Lower lobe of right lung (tissue), 2 donors: Measurements from ENCODE around the gene HBG2. TPM values are rescaled to one million over a fixed set of nuclear protein-coding genes. Genes with fewer than 3 reads are reported as not detected.

Source experiments
- ATAC-seq, 2 donors: fragments of 200-7000 bp; cut with Tn5 transposase; one replicate each; pipeline ENCODE4 v1.9.1; 2020 to 2022; ENCODE audit warnings: mild to moderate bottlenecking in 2 of 2, moderate library complexity in 2 of 2
- DNase-seq: peaks from one replicate; pipeline ENCODE4 v3.0.0-alpha.2; 2020
- H3K27ac ChIP-seq: fragments of 200-600 bp; one replicate; pipeline ENCODE4 v1.8.0; 2022
- H3K27me3 ChIP-seq: fragments of 200-600 bp; one replicate; pipeline ENCODE4 v1.8.0; 2022; ENCODE audit warnings: low read depth
- H3K36me3 ChIP-seq: fragments of 200-600 bp; one replicate; pipeline ENCODE4 v1.8.0; 2022; ENCODE audit warnings: mild to moderate bottlenecking
- H3K4me1 ChIP-seq: fragments of 200-600 bp; one replicate; pipeline ENCODE4 v1.8.0; 2022
- H3K4me3 ChIP-seq: fragments of 200-600 bp; one replicate; pipeline ENCODE4 v1.8.0; 2022; ENCODE audit warnings: mild to moderate bottlenecking
- H3K9me3 ChIP-seq: fragments of 200-600 bp; one replicate; pipeline ENCODE4 v1.8.0; 2022
- CTCF ChIP-seq: fragments of 200-600 bp; IDR thresholded peaks from one replicate; pipeline ENCODE4 v1.8.0; 2022; ENCODE audit warnings: antibody characterized with exemption, mild to moderate bottlenecking
- intact Hi-C: fragments of 100-400 bp; cut with DNase I; formaldehyde crosslinking; loops from one replicate; pipeline ENCODE4 v1.11.0; 2022
- total RNA-seq: library from RNA; stranded (reverse); fragmentation: NEBNext Ultra II Directional; extraction: Animal tissue kit (Norgen Biotek cat#: 25700); gene quantifications from one replicate; pipeline ENCODE4 v1.2.1, GENCODE V29; 2021
- donor health status: DM: no; HTN: yes; CAD: no; lungs with severe emphysema.

The HBG2 gene
- total RNA-seq, 1 donor from 2014 or later: 0.89 TPM

GRCh38 chr11:5226732-5227310 is 27.8 kb downstream of the HBG2 start, which contains the start of gene HBB:
Gene HBB, minus strand, starts transcription at chr11:5227071. Its CDS starts 50 bp downstream, at chr11:5227021.
- ATAC-seq: no peak
- H3K4me3 ChIP-seq: no peak within 1 kb of the TSS
- no peaks in the 10 kb centered on the region for H3K9me3 ChIP-seq
- no peaks in the 10 kb centered on the region for H3K36me3 ChIP-seq
- no peaks in the 10 kb centered on the region for H3K4me1 ChIP-seq
- intact Hi-C loops: no loop called here
- no peak within 1 kb of the TSS for H3K27ac ChIP-seq
- no peak for TF ChIP-seq CTCF
- no peak for DNase-seq
- no peaks in the 10 kb centered on the region for H3K27me3 ChIP-seq

GRCh38 chr11:5225480-5225871 is 29.1 kb downstream of the HBG2 start:
- ATAC-seq (no peak), DNase-seq (no peak)
- Histone ChIP-seq H3K4me3 (no peak overlapping the region), H3K27ac (no peak overlapping the region), H3K9me3 (no peaks in the 10 kb centered on the region), H3K4me1 (no peaks in the 10 kb centered on the region), H3K36me3 (no peaks in the 10 kb centered on the region), H3K27me3 (no peaks in the 10 kb centered on the region)
- no peak for TF ChIP-seq CTCF
- intact Hi-C loops: no loop called here

- Histone ChIP-seq H3K27ac (no peak overlapping the region), H3K4me1 (no peaks in the 10 kb centered on the region), H3K27me3 (no peaks in the 10 kb centered on the region), H3K9me3 (no peaks in the 10 kb centered on the region), H3K36me3 (no peaks in the 10 kb centered on the region), H3K4me3 (no peak overlapping the region)
- DNase-seq: no peak
- TF ChIP-seq CTCF: no peak
- ATAC-seq: no peak
- intact Hi-C loops: no loop called here
Observed at GRCh38 chr11:5224538-5225479, 29.8 kb downstream of the HBG2 start.

GRCh38 chr11:5223686-5224085 is 30.9 kb downstream of the HBG2 start:
- intact Hi-C loops: no loop called here
- TF ChIP-seq CTCF: no peak
- Histone ChIP-seq H3K36me3 (no peaks in the 10 kb centered on the region), H3K4me3 (no peak overlapping the region), H3K27ac (no peak overlapping the region), H3K9me3 (no peaks in the 10 kb centered on the region), H3K4me1 (no peaks in the 10 kb centered on the region), H3K27me3 (no peaks in the 10 kb centered on the region)
- no peak for ATAC-seq
- no peak for DNase-seq

- ATAC-seq (no peak), DNase-seq (no peak)
- Histone ChIP-seq H3K4me3 (no peak overlapping the region), H3K4me1 (no peaks in the 10 kb centered on the region), H3K27ac (no peak overlapping the region), H3K36me3 (no peaks in the 10 kb centered on the region), H3K27me3 (no peaks in the 10 kb centered on the region), H3K9me3 (no peaks in the 10 kb centered on the region)
- intact Hi-C loops: no loop called here
- no peak for TF ChIP-seq CTCF
Observed at GRCh38 chr11:5223146-5223545, 31.4 kb downstream of the HBG2 start.
